HepG2 (cell line): ENCODE measurements around the gene ACSM3.

ENCODE experiments used
- CC2D1A ChIP-seq: sonication (generic); formaldehyde crosslinking; IDR thresholded peaks from 2 replicates; pipeline ENCODE4 v1.8.1; 2023; ENCODE audit warnings: mild to moderate bottlenecking, missing genetic modification reagents
- CEBPB ChIP-seq: IDR thresholded peaks from 2 replicates; pipeline ENCODE4 v1.6.1; 2011; ENCODE audit warnings: low read depth, low read length, improper control_type of control experiment, borderline replicate concordance
- EZH2 ChIP-seq: conservative IDR thresholded peaks from 2 replicates; pipeline ENCODE4 v1.6.1; 2012; ENCODE audit warnings: mild to moderate bottlenecking, low read depth, low read length, moderate library complexity
- GLI4 ChIP-seq: sonication (generic); formaldehyde crosslinking; IDR thresholded peaks from 2 replicates; pipeline ENCODE4 v1.5.1; 2020; ENCODE audit warnings: missing genetic modification reagents, mild to moderate bottlenecking, moderate library complexity, borderline replicate concordance
- POLR2A ChIP-seq, 2 experiments: IDR thresholded peaks; 2 replicates each; pipeline ENCODE4 v1.6.1; 2011; ENCODE audit warnings: low read depth in 2 of 2, low read length in 2 of 2, mild to moderate bottlenecking in 1 of 2, moderate library complexity in 1 of 2; ENCODE audit not compliant: insufficient read depth in 1 of 2
- SIN3A ChIP-seq: IDR thresholded peaks from 2 replicates; pipeline ENCODE4 v1.6.1; 2011; ENCODE audit warnings: low read depth, mild to moderate bottlenecking, control low read depth, low read length, borderline replicate concordance
- ZBTB4 ChIP-seq: sonication (generic); formaldehyde crosslinking; IDR thresholded peaks from 2 replicates; pipeline ENCODE4 v1.4.0; 2020; ENCODE audit warnings: missing genetic modification reagents, mild to moderate bottlenecking, borderline replicate concordance
- ZBTB7A ChIP-seq: sonication (generic); formaldehyde crosslinking; IDR thresholded peaks from 2 replicates; pipeline ENCODE4 v1.8.0; 2022; ENCODE audit warnings: mild to moderate bottlenecking, missing genetic modification reagents
- ZNF3 ChIP-seq: IDR thresholded peaks from 2 replicates; pipeline ENCODE4 v1.7.0; 2017; ENCODE audit warnings: inconsistent platforms

- TF ChIP-seq SIN3A (no peak), CC2D1A (CRISPR knock-in tag) (no peak), ZBTB7A (CRISPR knock-in tag) (no peak), GLI4 (CRISPR knock-in tag) (no peak), ZBTB4 (no peak), ZNF3 (CRISPR knock-in tag) (no peak), CEBPB (no peak), EZH2 (no peak), POLR2A (IDR thresholded peaks at IDR 0.05; ENCODE audit: insufficient read depth in 1 of 2, low read depth in 2 of 2, low read length in 2 of 2) (no peak)
Measured at GRCh38 chr16:20814784-20815183, 51.0 kb downstream of the ACSM3 start.
